ENCODE results near the gene IL1RAP.

Gene IL1RAP

GRCh38 chr3:190552969-190553759 lies 39.3 kb downstream of the IL1RAP start:
- TF ChIP-seq NFIC (IDR thresholded peaks at IDR 0.05): no peak
- TF ChIP-seq CEBPB (IDR thresholded peaks at IDR 0.05): no peak
- no peak for TF ChIP-seq EGR1 (IDR thresholded peaks at IDR 0.05)
- TF ChIP-seq, protein P1, sequence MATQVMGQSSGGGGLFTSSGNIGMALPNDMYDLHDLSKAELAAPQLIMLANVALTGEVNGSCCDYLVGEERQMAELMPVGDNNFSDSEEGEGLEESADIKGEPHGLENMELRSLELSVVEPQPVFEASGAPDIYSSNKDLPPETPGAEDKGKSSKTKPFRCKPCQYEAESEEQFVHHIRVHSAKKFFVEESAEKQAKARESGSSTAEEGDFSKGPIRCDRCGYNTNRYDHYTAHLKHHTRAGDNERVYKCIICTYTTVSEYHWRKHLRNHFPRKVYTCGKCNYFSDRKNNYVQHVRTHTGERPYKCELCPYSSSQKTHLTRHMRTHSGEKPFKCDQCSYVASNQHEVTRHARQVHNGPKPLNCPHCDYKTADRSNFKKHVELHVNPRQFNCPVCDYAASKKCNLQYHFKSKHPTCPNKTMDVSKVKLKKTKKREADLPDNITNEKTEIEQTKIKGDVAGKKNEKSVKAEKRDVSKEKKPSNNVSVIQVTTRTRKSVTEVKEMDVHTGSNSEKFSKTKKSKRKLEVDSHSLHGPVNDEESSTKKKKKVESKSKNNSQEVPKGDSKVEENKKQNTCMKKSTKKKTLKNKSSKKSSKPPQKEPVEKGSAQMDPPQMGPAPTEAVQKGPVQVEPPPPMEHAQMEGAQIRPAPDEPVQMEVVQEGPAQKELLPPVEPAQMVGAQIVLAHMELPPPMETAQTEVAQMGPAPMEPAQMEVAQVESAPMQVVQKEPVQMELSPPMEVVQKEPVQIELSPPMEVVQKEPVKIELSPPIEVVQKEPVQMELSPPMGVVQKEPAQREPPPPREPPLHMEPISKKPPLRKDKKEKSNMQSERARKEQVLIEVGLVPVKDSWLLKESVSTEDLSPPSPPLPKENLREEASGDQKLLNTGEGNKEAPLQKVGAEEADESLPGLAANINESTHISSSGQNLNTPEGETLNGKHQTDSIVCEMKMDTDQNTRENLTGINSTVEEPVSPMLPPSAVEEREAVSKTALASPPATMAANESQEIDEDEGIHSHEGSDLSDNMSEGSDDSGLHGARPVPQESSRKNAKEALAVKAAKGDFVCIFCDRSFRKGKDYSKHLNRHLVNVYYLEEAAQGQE (IDR thresholded peaks at IDR 0.05; ENCODE audit: low read depth): no peak
- no peak for TF ChIP-seq FOXM1 (IDR thresholded peaks at IDR 0.05; ENCODE audit: borderline replicate concordance, low read depth)
- no peak for TF ChIP-seq CREB1 (IDR thresholded peaks at IDR 0.05; ENCODE audit: low read depth)
- TF ChIP-seq TAF1 (IDR thresholded peaks at IDR 0.05; ENCODE audit: low read depth): no peak
- no peak for TF ChIP-seq RAD21 (IDR thresholded peaks at IDR 0.05; ENCODE audit: low read depth)
- no peak for TF ChIP-seq MAX (IDR thresholded peaks at IDR 0.05)
- TF ChIP-seq ZBTB7A (IDR thresholded peaks at IDR 0.05; ENCODE audit: low read depth): no peak
- TF ChIP-seq YY1 (IDR thresholded peaks at IDR 0.05; ENCODE audit: low read depth): no peak
- TF ChIP-seq, protein P2, sequence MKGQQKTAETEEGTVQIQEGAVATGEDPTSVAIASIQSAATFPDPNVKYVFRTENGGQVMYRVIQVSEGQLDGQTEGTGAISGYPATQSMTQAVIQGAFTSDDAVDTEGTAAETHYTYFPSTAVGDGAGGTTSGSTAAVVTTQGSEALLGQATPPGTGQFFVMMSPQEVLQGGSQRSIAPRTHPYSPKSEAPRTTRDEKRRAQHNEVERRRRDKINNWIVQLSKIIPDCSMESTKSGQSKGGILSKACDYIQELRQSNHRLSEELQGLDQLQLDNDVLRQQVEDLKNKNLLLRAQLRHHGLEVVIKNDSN (IDR thresholded peaks at IDR 0.05): no peak
- no peak for TF ChIP-seq EP300 (IDR thresholded peaks at IDR 0.05; ENCODE audit: borderline replicate concordance)
- TF ChIP-seq TEAD4 (IDR thresholded peaks at IDR 0.05): no peak
- TF ChIP-seq TCF12 (IDR thresholded peaks at IDR 0.05; ENCODE audit: low read depth): no peak

- TF ChIP-seq MAX (IDR thresholded peaks at IDR 0.05) (no peak), EP300 (IDR thresholded peaks at IDR 0.05; ENCODE audit: borderline replicate concordance) (no peak)
- TF ChIP-seq, protein P1 (IDR thresholded peaks at IDR 0.05; ENCODE audit: low read depth): no peak
These were observed 40.3 kb downstream of the IL1RAP start for GRCh38 chr3:190554197-190554596.

GRCh38 chr3:190556351-190556750 lies 42.5 kb downstream of the IL1RAP start:
- TF ChIP-seq TEAD4 (IDR thresholded peaks at IDR 0.05): no peak
- no peak for TF ChIP-seq EGR1 (IDR thresholded peaks at IDR 0.05)
- no peak for TF ChIP-seq EP300 (IDR thresholded peaks at IDR 0.05; ENCODE audit: borderline replicate concordance)
- TF ChIP-seq RAD21 (IDR thresholded peaks at IDR 0.05; ENCODE audit: low read depth): no peak
- TF ChIP-seq CEBPB (IDR thresholded peaks at IDR 0.05): no peak
- no peak for TF ChIP-seq FOXM1 (IDR thresholded peaks at IDR 0.05; ENCODE audit: borderline replicate concordance, low read depth)
- no peak for TF ChIP-seq CREB1 (IDR thresholded peaks at IDR 0.05; ENCODE audit: low read depth)
- TF ChIP-seq, protein P1 (IDR thresholded peaks at IDR 0.05; ENCODE audit: low read depth): no peak
- TF ChIP-seq, protein P2 (IDR thresholded peaks at IDR 0.05): no peak
- TF ChIP-seq YY1 (IDR thresholded peaks at IDR 0.05; ENCODE audit: low read depth): no peak
- no peak for TF ChIP-seq MAX (IDR thresholded peaks at IDR 0.05)
- no peak for TF ChIP-seq NFIC (IDR thresholded peaks at IDR 0.05)
- no peak for TF ChIP-seq ZBTB7A (IDR thresholded peaks at IDR 0.05; ENCODE audit: low read depth)

DNA sequence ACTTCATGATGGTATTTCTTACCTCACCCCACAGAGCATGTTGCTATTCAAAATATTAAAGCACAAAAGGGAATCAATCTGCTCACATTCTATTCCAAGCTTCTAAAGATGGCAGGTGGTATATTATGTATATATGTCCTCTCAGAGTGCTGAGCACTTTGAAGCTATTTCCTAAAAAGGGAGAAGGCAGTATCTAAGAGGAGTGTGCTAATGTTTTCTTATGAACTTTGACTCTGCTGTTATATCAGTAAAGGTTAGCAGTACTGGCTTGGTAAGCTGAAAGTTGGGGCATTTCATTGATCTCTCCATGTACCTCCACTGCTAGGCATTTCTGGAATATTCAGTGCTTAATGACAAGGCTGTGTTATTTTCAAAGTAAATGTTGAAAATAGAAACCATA lies 43.4 kb downstream of the IL1RAP start:
- TF ChIP-seq TCF12 (IDR thresholded peaks at IDR 0.05; ENCODE audit: low read depth) (no peak), TEAD4 (IDR thresholded peaks at IDR 0.05) (no peak), EGR1 (IDR thresholded peaks at IDR 0.05) (no peak), ZBTB7A (IDR thresholded peaks at IDR 0.05; ENCODE audit: low read depth) (no peak), CREB1 (IDR thresholded peaks at IDR 0.05; ENCODE audit: low read depth) (no peak), MAX (IDR thresholded peaks at IDR 0.05) (no peak), TAF1 (IDR thresholded peaks at IDR 0.05; ENCODE audit: low read depth) (no peak), NFIC (IDR thresholded peaks at IDR 0.05) (no peak), EP300 (IDR thresholded peaks at IDR 0.05; ENCODE audit: borderline replicate concordance) (no peak), RAD21 (IDR thresholded peaks at IDR 0.05; ENCODE audit: low read depth) (no peak)
- TF ChIP-seq, protein P1 (IDR thresholded peaks at IDR 0.05; ENCODE audit: low read depth): no peak

All from Ishikawa (cell line).